ENCODE data around the gene MYADML2. TPM values are rescaled to one million over a fixed set of nuclear protein-coding genes. Genes with fewer than 3 reads are reported as not detected.

MYADML2 gene
- total RNA-seq, 1 donor from 2014 or later, result 0.69 TPM

- TF ChIP-seq, protein P1, sequence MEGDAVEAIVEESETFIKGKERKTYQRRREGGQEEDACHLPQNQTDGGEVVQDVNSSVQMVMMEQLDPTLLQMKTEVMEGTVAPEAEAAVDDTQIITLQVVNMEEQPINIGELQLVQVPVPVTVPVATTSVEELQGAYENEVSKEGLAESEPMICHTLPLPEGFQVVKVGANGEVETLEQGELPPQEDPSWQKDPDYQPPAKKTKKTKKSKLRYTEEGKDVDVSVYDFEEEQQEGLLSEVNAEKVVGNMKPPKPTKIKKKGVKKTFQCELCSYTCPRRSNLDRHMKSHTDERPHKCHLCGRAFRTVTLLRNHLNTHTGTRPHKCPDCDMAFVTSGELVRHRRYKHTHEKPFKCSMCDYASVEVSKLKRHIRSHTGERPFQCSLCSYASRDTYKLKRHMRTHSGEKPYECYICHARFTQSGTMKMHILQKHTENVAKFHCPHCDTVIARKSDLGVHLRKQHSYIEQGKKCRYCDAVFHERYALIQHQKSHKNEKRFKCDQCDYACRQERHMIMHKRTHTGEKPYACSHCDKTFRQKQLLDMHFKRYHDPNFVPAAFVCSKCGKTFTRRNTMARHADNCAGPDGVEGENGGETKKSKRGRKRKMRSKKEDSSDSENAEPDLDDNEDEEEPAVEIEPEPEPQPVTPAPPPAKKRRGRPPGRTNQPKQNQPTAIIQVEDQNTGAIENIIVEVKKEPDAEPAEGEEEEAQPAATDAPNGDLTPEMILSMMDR (IDR thresholded peaks at IDR 0.05; ENCODE audit: partially characterized antibody, unreplicated experiment), result peak; percentile 20
- DNase-seq, result peak; percentile 91
- H3K9me3 Mint-ChIP-seq (ENCODE audit: unreplicated experiment), result peaks cover 8% of the 10 kb centered on the region
- peaks cover 26% of the 10 kb centered on the region for H3K4me1 Mint-ChIP-seq (ENCODE audit: low read depth, unreplicated experiment)
- peak within 1 kb of the TSS; percentile 72 for H3K27ac Mint-ChIP-seq (ENCODE audit: unreplicated experiment)
- peak within 1 kb of the TSS; percentile 90 for H3K4me3 Mint-ChIP-seq (ENCODE audit: unreplicated experiment)
- peaks cover 6% of the 10 kb centered on the region for H3K27me3 Mint-ChIP-seq (ENCODE audit: unreplicated experiment)
- no peaks in the 10 kb centered on the region for H3K36me3 Mint-ChIP-seq (ENCODE audit: unreplicated experiment)
These were observed 19.1 kb downstream of the MYADML2 start, which contains the start of gene MAFG for GRCh38 chr17:81927653-81928543. MAFG (minus strand) TSS chr17:81927735; CDS start chr17:81923185, 4,550 bp downstream.

DNA sequence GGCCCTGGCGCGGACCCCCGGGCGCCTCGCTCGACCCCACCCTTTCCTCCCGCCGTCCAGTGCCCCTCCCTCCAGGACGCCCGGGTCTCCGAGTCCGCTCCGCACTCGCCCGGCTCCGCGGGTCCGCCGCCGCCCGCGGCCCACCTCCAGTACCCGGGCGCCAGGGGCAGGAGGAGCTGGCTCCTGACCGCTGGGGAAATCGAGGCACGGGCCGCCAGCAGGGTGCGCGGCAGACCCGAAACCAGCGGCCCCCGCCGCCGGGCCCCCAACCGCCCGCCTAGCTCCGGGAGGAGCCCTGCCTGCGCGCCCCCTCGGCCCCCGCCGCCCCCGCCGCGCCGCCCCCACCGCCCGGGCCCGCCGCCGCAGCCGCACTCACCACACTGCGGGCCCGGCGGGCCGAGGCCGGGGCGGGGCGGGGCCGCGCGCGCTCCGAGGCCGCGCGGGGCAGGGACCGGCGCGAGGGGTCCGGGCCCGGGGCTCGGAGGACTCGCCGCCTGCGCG, 19.8 kb downstream of the MYADML2 start:
- TF ChIP-seq, protein P1 (IDR thresholded peaks at IDR 0.05; ENCODE audit: partially characterized antibody, unreplicated experiment), result no peak
- peaks cover 5% of the 10 kb centered on the region for H3K27me3 Mint-ChIP-seq (ENCODE audit: unreplicated experiment)

GRCh38 chr17:81926451-81927151, 20.4 kb downstream of the MYADML2 start:
- H3K27me3 Mint-ChIP-seq (ENCODE audit: unreplicated experiment), result peaks cover 5% of the 10 kb centered on the region
- TF ChIP-seq, protein P1 (IDR thresholded peaks at IDR 0.05; ENCODE audit: partially characterized antibody, unreplicated experiment), result no peak
- peak; percentile 67 for DNase-seq
- H3K9me3 Mint-ChIP-seq (ENCODE audit: unreplicated experiment), result peaks cover 8% of the 10 kb centered on the region
- H3K36me3 Mint-ChIP-seq (ENCODE audit: unreplicated experiment), result no peaks in the 10 kb centered on the region
- peaks cover 29% of the 10 kb centered on the region for H3K4me1 Mint-ChIP-seq (ENCODE audit: low read depth, unreplicated experiment)
- H3K4me3 Mint-ChIP-seq (ENCODE audit: unreplicated experiment), result peak overlapping the region; percentile 90
- H3K27ac Mint-ChIP-seq (ENCODE audit: unreplicated experiment), result peak overlapping the region; percentile 72

More for the DNA sequence above, 19.8 kb downstream of the MYADML2 start:
- H3K4me1 Mint-ChIP-seq (ENCODE audit: low read depth, unreplicated experiment), result peaks cover 29% of the 10 kb centered on the region
- no peak overlapping the region for H3K27ac Mint-ChIP-seq (ENCODE audit: unreplicated experiment)
- DNase-seq, result no peak
- peaks cover 8% of the 10 kb centered on the region for H3K9me3 Mint-ChIP-seq (ENCODE audit: unreplicated experiment)
- no peaks in the 10 kb centered on the region for H3K36me3 Mint-ChIP-seq (ENCODE audit: unreplicated experiment)
- peak overlapping the region; percentile 52 for H3K4me3 Mint-ChIP-seq (ENCODE audit: unreplicated experiment)

DNA sequence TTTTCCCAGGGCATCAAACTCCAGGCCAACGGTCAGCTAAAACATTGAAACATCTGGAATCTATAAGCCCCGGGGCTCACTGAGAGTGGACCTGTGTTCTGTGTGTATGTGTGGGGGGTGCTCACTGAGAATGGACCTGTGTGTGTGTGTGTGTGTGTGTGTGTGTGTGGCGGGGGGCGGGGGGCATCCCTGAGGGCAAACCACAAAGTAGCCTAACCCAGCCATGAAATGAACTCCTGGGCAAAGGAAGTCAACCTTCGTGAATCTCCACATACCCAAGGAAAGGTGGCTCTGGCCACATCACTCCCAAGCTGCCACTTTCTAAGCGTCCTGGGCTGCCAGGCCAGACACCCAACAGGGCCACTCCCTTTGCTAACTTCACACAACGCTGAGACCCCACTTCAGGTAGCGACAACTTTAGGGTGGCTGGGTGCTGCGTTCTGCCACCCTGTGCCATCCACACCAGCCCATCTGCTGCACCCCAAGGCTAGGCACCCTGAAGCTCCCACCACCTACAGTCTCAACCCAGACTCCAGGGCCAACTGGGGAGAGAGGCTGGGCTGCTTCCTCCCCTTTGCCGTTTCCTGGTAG, 21.1 kb downstream of the MYADML2 start:
- H3K36me3 Mint-ChIP-seq (ENCODE audit: unreplicated experiment), result no peaks in the 10 kb centered on the region
- H3K9me3 Mint-ChIP-seq (ENCODE audit: unreplicated experiment), result peaks cover 8% of the 10 kb centered on the region
- H3K27ac Mint-ChIP-seq (ENCODE audit: unreplicated experiment), result peak overlapping the region; percentile 72
- H3K27me3 Mint-ChIP-seq (ENCODE audit: unreplicated experiment), result peaks cover 5% of the 10 kb centered on the region
- TF ChIP-seq, protein P1 (IDR thresholded peaks at IDR 0.05; ENCODE audit: partially characterized antibody, unreplicated experiment), result no peak
- H3K4me3 Mint-ChIP-seq (ENCODE audit: unreplicated experiment), result peak overlapping the region; percentile 90
- no peak for DNase-seq
- peaks cover 28% of the 10 kb centered on the region for H3K4me1 Mint-ChIP-seq (ENCODE audit: low read depth, unreplicated experiment)

Measured in glutamatergic neuron (in vitro differentiated cells).